ENCODE data around the gene LRRC55. TPM values are rescaled to one million over a fixed set of nuclear protein-coding genes. Genes with fewer than 3 reads are reported as not detected.

LRRC55 gene
- total RNA-seq, 2 donors from 2014 or later, result not detected

DNA sequence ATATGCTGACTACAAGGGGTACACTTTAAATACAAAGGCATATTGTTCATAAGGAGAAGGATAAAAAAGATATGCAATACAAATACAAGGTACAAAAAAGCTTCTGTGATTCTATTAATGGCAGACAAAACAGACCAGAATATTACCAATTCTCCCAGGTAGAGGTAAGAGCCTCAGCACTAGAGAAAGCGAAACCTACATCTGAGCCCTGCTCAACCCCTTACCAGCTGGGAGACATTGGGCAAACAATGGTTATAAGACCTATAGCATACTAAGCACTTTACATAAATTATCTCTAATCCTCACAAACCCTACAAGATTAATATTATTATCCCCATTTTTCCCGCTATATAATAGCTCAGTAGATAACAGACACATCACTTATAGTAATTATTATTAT, 41.2 kb upstream of the LRRC55 start:
- ATAC-seq, result no peak
- no peak for DNase-seq
- H3K9me3 ChIP-seq, result no peaks in the 10 kb centered on the region
- H3K27me3 ChIP-seq, result no peaks in the 10 kb centered on the region
- WGBS, 2 donors, result 34 to 43% methylated on average over 2 of the region's 2 CpGs
- intact Hi-C loops (cut with DNase I), result loop anchor here (10.0 kb wide), 1 partner anchor 94 kb away; the partner anchor contains the start of gene APLNR
- no peak overlapping the region for H3K4me3 ChIP-seq
- H3K4me1 ChIP-seq, result no peaks in the 10 kb centered on the region
- no peaks in the 10 kb centered on the region for H3K36me3 ChIP-seq (replicated peaks in 1 of 2; ENCODE audit: insufficient read depth in 1 of 2, low read depth in 2 of 2)
- H3K27ac ChIP-seq, result no peak overlapping the region
- no peak for TF ChIP-seq POLR2A (IDR thresholded peaks at IDR 0.05)
- TF ChIP-seq, protein P1, sequence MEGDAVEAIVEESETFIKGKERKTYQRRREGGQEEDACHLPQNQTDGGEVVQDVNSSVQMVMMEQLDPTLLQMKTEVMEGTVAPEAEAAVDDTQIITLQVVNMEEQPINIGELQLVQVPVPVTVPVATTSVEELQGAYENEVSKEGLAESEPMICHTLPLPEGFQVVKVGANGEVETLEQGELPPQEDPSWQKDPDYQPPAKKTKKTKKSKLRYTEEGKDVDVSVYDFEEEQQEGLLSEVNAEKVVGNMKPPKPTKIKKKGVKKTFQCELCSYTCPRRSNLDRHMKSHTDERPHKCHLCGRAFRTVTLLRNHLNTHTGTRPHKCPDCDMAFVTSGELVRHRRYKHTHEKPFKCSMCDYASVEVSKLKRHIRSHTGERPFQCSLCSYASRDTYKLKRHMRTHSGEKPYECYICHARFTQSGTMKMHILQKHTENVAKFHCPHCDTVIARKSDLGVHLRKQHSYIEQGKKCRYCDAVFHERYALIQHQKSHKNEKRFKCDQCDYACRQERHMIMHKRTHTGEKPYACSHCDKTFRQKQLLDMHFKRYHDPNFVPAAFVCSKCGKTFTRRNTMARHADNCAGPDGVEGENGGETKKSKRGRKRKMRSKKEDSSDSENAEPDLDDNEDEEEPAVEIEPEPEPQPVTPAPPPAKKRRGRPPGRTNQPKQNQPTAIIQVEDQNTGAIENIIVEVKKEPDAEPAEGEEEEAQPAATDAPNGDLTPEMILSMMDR (IDR thresholded peaks at IDR 0.05), result no peak

DNA sequence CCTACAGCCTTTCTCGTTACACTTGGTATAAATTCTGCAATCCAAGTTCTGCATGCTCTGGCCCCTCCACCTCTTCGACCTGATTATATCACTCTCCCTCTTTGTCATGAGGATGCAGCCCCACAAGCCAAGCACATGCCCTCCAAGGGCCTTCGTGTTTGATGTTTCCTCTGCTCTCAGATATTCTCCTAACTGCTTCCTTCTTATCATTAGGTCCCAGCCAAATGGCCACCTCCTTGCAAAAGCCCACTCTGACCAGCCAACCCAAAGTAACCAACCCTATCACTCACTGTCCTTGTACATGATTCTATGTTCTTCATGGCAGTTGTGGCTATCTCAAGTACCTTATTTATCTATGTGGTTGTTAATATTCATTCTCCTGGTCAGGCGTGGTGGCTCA, 38.3 kb upstream of the LRRC55 start:
- WGBS, 2 donors, result 70 to 74% methylated on average over 4 of the region's 4 CpGs
- no peak for TF ChIP-seq POLR2A (IDR thresholded peaks at IDR 0.05)
- TF ChIP-seq, protein P1 (IDR thresholded peaks at IDR 0.05), result no peak

DNA sequence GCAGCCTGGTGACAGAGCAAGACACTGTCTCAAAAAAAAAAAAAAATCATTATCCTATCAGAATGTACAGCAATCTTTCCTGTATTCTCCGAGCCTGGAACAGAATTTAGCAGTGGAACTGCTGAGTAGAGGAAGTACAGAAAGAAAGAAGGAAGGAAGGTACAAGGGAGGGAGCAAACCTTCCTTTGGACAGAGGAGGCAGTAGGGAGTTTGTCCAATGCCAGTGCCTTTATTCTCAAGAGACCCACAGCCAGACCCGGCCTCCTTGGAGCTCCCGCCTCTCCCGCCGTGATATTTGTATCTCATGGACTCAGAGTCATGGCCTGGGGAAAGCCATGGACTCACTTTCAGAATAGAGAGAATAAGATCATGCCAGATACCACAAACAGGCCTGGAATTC, 37.7 kb upstream of the LRRC55 start:
- H3K27me3 ChIP-seq, result no peaks in the 10 kb centered on the region
- no peaks in the 10 kb centered on the region for H3K9me3 ChIP-seq
- H3K4me3 ChIP-seq, result no peak overlapping the region
- intact Hi-C loops (cut with DNase I), result loop anchor here (10.0 kb wide), 1 partner anchor 91 kb away; the partner anchor contains the start of gene APLNR
- no peak for DNase-seq
- ATAC-seq, result no peak
- no peak overlapping the region for H3K27ac ChIP-seq
- WGBS, 2 donors, result 79 to 80% methylated on average over 5 of the region's 5 CpGs
- no peaks in the 10 kb centered on the region for H3K4me1 ChIP-seq
- H3K36me3 ChIP-seq (replicated peaks in 1 of 2; ENCODE audit: insufficient read depth in 1 of 2, low read depth in 2 of 2), result no peaks in the 10 kb centered on the region
- TF ChIP-seq, protein P1 (IDR thresholded peaks at IDR 0.05), result no peak
- no peak for TF ChIP-seq POLR2A (IDR thresholded peaks at IDR 0.05)

More for the DNA sequence above, 38.3 kb upstream of the LRRC55 start:
- DNase-seq (no peak), ATAC-seq (no peak)
- H3K4me3 ChIP-seq, result no peak overlapping the region
- no peaks in the 10 kb centered on the region for H3K9me3 ChIP-seq
- H3K4me1 ChIP-seq, result no peaks in the 10 kb centered on the region
- intact Hi-C loops (cut with DNase I), result loop anchor here (10.0 kb wide), 1 partner anchor 91 kb away; the partner anchor contains the start of gene APLNR
- no peak overlapping the region for H3K27ac ChIP-seq
- no peaks in the 10 kb centered on the region for H3K36me3 ChIP-seq (replicated peaks in 1 of 2; ENCODE audit: insufficient read depth in 1 of 2, low read depth in 2 of 2)
- H3K27me3 ChIP-seq, result no peaks in the 10 kb centered on the region

DNA sequence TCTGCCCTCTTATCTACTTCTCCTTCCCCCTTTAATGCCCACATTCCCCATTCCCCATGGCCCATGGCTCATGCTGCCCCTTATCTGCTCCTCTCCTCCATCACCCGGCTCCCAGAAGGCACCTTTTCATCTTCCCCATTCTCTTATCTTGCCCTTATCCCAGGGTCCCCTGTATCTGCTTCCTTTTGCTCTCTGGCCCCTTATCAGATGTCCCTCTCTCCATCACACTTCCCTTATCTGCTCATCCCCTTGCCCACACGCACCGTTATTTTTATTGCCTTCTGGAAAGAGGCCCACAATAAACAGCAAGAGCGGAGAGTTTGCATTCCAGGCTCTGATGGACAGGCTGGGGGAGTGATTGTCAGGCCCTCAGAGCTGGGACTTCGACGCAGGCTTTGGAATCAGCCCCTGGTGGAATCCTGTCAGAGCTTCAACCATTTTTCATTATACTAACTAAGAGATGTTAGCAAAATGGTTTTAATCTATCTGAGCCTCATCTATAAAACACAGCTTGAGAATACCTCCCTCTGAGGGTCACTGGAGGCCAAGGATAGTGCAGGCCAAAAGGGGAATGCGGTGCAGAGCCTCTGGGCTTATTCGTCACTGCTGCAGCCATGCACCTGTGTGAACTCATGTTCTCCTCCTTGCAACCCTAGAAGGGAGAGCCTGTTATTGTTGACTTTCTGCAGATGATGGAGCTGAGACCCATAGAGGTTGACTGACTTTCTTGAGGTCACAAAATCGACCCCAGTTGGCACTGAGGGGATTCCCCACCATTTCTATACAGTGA, 37.0 kb upstream of the LRRC55 start:
- Histone ChIP-seq H3K27me3 (no peaks in the 10 kb centered on the region), H3K9me3 (no peaks in the 10 kb centered on the region), H3K4me1 (no peaks in the 10 kb centered on the region), H3K4me3 (no peak overlapping the region), H3K36me3 (replicated peaks in 1 of 2; ENCODE audit: insufficient read depth in 1 of 2, low read depth in 2 of 2) (no peaks in the 10 kb centered on the region), H3K27ac (no peak overlapping the region)
- TF ChIP-seq POLR2A (IDR thresholded peaks at IDR 0.05), result no peak
- TF ChIP-seq, protein P1 (IDR thresholded peaks at IDR 0.05), result no peak
- DNase-seq, result no peak
- 41 to 53% methylated on average over 9 of the region's 9 CpGs for WGBS, 2 donors
- no peak for ATAC-seq
- intact Hi-C loops (cut with DNase I), result loop anchor here (10.0 kb wide), 1 partner anchor 90 kb away; the partner anchor contains the start of gene APLNR
